WTC11 (cell line): Measurements from ENCODE around the gene RNF215. TPM values are rescaled to one million over a fixed set of nuclear protein-coding genes. Genes with fewer than 3 reads are reported as not detected.

Source experiments
- ATAC-seq: fragments of 200-7000 bp; cut with Tn5 transposase; 2 replicates; pipeline ENCODE4 v1.10.0; 2021; ENCODE audit warnings: mild to moderate bottlenecking, moderate library complexity
- CTCF ChIA-PET: fragments of 300-600 bp; sonication (Branson Sonifier 250); formaldehyde crosslinking; loops from one replicate; lab custom pipeline; 2021; ENCODE audit warnings: antibody characterized with exemption; lab: Charles Lee
- POLR2A ChIA-PET: fragments of 350-600 bp; sonication (Branson Sonifier 250); formaldehyde crosslinking; loops from one replicate; lab custom pipeline; 2021; ENCODE audit warnings: antibody characterized with exemption; lab: Charles Lee
- DNase-seq: peaks from one replicate; pipeline ENCODE4 v3.0.0; 2021; ENCODE audit warnings: low spot score
- H3K27ac Mint-ChIP-seq: 2 replicates; pipeline ENCODE4 v1.8.0; 2021; ENCODE audit warnings: mixed read lengths
- H3K27me3 Mint-ChIP-seq: 2 replicates; pipeline ENCODE4 v1.8.0; 2021; ENCODE audit warnings: low read depth, mild to moderate bottlenecking, moderate library complexity, mixed read lengths
- H3K36me3 Mint-ChIP-seq: 2 replicates; pipeline ENCODE4 v1.8.0; 2021; ENCODE audit warnings: mixed read lengths
- H3K4me1 Mint-ChIP-seq: 2 replicates; pipeline ENCODE4 v1.8.0; 2022; ENCODE audit warnings: mixed read lengths
- H3K4me3 Mint-ChIP-seq: 2 replicates; pipeline ENCODE4 v1.8.0; 2021; ENCODE audit warnings: mild to moderate bottlenecking, moderate library complexity, mixed read lengths
- H3K9me3 Mint-ChIP-seq: 2 replicates; pipeline ENCODE4 v1.8.0; 2021; ENCODE audit warnings: mixed read lengths
- FOXJ3 ChIP-seq: sonication (generic); formaldehyde crosslinking; IDR thresholded peaks from 2 replicates; pipeline ENCODE4 v1.9.0; 2021; ENCODE audit warnings: missing genetic modification reagents, mild to moderate bottlenecking, borderline replicate concordance
- GABPB1 ChIP-seq: sonication (generic); formaldehyde crosslinking; IDR thresholded peaks from 2 replicates; pipeline ENCODE4 v1.8.1; 2023; ENCODE audit warnings: mild to moderate bottlenecking, missing genetic modification reagents
- JUN ChIP-seq: sonication (generic); formaldehyde crosslinking; IDR thresholded peaks from 2 replicates; pipeline ENCODE4 v1.8.0; 2023; ENCODE audit warnings: mild to moderate bottlenecking, missing genetic modification reagents
- KAT7 ChIP-seq: sonication (generic); formaldehyde crosslinking; IDR thresholded peaks from 2 replicates; pipeline ENCODE4 v1.8.1; 2023; ENCODE audit warnings: missing genetic modification reagents, mild to moderate bottlenecking, borderline replicate concordance
- NFYB ChIP-seq: sonication (generic); formaldehyde crosslinking; conservative IDR thresholded peaks from 2 replicates; pipeline ENCODE4 v1.8.0; 2022; ENCODE audit warnings: low read depth, missing genetic modification reagents
- NR2C2 ChIP-seq: sonication (generic); formaldehyde crosslinking; IDR thresholded peaks from 2 replicates; pipeline ENCODE4 v1.8.0; 2022; ENCODE audit warnings: mild to moderate bottlenecking, missing genetic modification reagents
- PRRX2 ChIP-seq: fragments of 250-450 bp; sonication (Bioruptor Pico); IDR thresholded peaks from 2 replicates; pipeline ENCODE4 v1.8.0; 2021; ENCODE audit warnings: mild to moderate bottlenecking
- SMAD4 ChIP-seq: sonication (generic); formaldehyde crosslinking; IDR thresholded peaks from 2 replicates; pipeline ENCODE4 v1.8.0; 2022; ENCODE audit warnings: mild to moderate bottlenecking, missing genetic modification reagents
- ZBTB21 ChIP-seq: sonication (generic); formaldehyde crosslinking; IDR thresholded peaks from 2 replicates; pipeline ENCODE4 v1.8.1; 2023; ENCODE audit warnings: mild to moderate bottlenecking, missing genetic modification reagents, borderline replicate concordance
- ZNF317 ChIP-seq: sonication (generic); formaldehyde crosslinking; IDR thresholded peaks from 2 replicates; pipeline ENCODE4 v1.8.1; 2023; ENCODE audit warnings: low read depth, mild to moderate bottlenecking, moderate library complexity, missing genetic modification reagents, borderline replicate concordance
- total RNA-seq: library from RNA; stranded (reverse); gene quantifications from 3 replicates; pipeline ENCODE4 v1.2.3, GENCODE V29; 2021
- TF ChIP-seq, protein P1 (sequence below): sonication (generic); formaldehyde crosslinking; IDR thresholded peaks from 2 replicates; pipeline ENCODE4 v1.8.0; 2023; ENCODE audit warnings: mild to moderate bottlenecking, missing genetic modification reagents
- TF ChIP-seq, protein P2 (sequence below): fragments of 250-450 bp; sonication (Bioruptor Pico); IDR thresholded peaks from 2 replicates; pipeline ENCODE4 v1.8.0; 2021; ENCODE audit warnings: mild to moderate bottlenecking
- TF ChIP-seq, protein P3 (sequence below): sonication (generic); formaldehyde crosslinking; IDR thresholded peaks from 2 replicates; pipeline ENCODE4 v1.8.1; 2022; ENCODE audit warnings: mild to moderate bottlenecking, missing genetic modification reagents, moderate library complexity, borderline replicate concordance
- TF ChIP-seq, protein P4 (sequence below): sonication (generic); formaldehyde crosslinking; IDR thresholded peaks from 2 replicates; pipeline ENCODE4 v1.8.1; 2023; ENCODE audit warnings: mild to moderate bottlenecking, moderate library complexity, missing genetic modification reagents
- TF ChIP-seq, protein P5 (sequence below): fragments of 250-450 bp; sonication (Bioruptor Pico); IDR thresholded peaks from 2 replicates; pipeline ENCODE4 v1.9.0; 2021; ENCODE audit warnings: mild to moderate bottlenecking
- TF ChIP-seq, protein P6 (sequence below): sonication (generic); formaldehyde crosslinking; IDR thresholded peaks from 2 replicates; pipeline ENCODE4 v1.8.1; 2022; ENCODE audit warnings: mild to moderate bottlenecking, moderate library complexity, missing genetic modification reagents
- TF ChIP-seq, protein P7 (sequence below): sonication (generic); formaldehyde crosslinking; IDR thresholded peaks from 2 replicates; pipeline ENCODE4 v1.8.0; 2023; ENCODE audit warnings: missing genetic modification reagents

RNF215 gene
- total RNA-seq, 1 experiment from 2014 or later: 25.4 TPM

DNA sequence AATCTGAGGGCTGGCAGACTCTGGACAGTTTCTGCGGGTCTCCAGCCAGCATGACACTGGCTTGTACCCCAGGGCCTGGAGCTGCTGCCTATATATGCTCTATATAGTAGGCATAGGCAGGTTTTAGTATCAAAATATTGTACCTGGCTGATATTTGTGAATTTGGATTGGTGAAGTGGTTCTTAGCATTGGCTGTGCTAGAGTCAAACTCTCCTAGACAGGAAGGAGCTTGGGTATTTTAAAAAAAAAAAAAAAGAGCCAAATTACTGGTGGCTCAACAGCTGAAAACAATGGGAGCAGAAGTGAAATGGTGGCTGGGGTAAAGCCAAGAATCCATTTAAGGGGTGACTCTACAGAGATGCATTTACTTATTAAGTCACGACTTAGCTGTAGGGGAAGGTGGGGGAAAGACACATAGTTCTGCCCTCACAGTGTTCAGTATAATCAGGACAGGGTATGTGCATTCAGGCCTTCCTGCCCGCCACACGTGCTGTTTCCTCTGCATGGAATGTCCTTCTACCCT is 27.4 kb upstream of the RNF215 start:
- CTCF ChIA-PET: interaction anchor here (1.5 to 4.5 kb wide), 2 partner anchors 11 to 22 kb away, joined by 3 to 21 read pairs; partner anchors contain the start of gene MTFP1
- POLR2A ChIA-PET: interaction anchor here (0.6 to 0.9 kb wide), 3 partner anchors 11 to 429 kb away, joined by 3 to 4 read pairs (median 4); no protein-coding TSS in a partner anchor
- no peaks in the 10 kb centered on the region for H3K4me1 Mint-ChIP-seq
- H3K9me3 Mint-ChIP-seq: no peaks in the 10 kb centered on the region
- no peaks in the 10 kb centered on the region for H3K27me3 Mint-ChIP-seq
- ATAC-seq (no peak), DNase-seq (no peak)
- TF ChIP-seq, protein P1, sequence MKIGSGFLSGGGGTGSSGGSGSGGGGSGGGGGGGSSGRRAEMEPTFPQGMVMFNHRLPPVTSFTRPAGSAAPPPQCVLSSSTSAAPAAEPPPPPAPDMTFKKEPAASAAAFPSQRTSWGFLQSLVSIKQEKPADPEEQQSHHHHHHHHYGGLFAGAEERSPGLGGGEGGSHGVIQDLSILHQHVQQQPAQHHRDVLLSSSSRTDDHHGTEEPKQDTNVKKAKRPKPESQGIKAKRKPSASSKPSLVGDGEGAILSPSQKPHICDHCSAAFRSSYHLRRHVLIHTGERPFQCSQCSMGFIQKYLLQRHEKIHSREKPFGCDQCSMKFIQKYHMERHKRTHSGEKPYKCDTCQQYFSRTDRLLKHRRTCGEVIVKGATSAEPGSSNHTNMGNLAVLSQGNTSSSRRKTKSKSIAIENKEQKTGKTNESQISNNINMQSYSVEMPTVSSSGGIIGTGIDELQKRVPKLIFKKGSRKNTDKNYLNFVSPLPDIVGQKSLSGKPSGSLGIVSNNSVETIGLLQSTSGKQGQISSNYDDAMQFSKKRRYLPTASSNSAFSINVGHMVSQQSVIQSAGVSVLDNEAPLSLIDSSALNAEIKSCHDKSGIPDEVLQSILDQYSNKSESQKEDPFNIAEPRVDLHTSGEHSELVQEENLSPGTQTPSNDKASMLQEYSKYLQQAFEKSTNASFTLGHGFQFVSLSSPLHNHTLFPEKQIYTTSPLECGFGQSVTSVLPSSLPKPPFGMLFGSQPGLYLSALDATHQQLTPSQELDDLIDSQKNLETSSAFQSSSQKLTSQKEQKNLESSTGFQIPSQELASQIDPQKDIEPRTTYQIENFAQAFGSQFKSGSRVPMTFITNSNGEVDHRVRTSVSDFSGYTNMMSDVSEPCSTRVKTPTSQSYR (CRISPR knock-in tag): no peak
- no peak for TF ChIP-seq FOXJ3 (CRISPR knock-in tag)
- no peak for TF ChIP-seq ZBTB21 (CRISPR knock-in tag)
- no peak for TF ChIP-seq KAT7 (CRISPR knock-in tag)
- no peak for TF ChIP-seq ZNF317
- TF ChIP-seq NFYB (CRISPR knock-in tag): no peak
- TF ChIP-seq GABPB1: no peak
- TF ChIP-seq, protein P2, sequence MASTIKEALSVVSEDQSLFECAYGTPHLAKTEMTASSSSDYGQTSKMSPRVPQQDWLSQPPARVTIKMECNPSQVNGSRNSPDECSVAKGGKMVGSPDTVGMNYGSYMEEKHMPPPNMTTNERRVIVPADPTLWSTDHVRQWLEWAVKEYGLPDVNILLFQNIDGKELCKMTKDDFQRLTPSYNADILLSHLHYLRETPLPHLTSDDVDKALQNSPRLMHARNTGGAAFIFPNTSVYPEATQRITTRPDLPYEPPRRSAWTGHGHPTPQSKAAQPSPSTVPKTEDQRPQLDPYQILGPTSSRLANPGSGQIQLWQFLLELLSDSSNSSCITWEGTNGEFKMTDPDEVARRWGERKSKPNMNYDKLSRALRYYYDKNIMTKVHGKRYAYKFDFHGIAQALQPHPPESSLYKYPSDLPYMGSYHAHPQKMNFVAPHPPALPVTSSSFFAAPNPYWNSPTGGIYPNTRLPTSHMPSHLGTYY (CRISPR knock-in tag): no peak
- TF ChIP-seq JUN: no peak
- no peak for TF ChIP-seq SMAD4 (CRISPR knock-in tag)
- TF ChIP-seq, protein P3, sequence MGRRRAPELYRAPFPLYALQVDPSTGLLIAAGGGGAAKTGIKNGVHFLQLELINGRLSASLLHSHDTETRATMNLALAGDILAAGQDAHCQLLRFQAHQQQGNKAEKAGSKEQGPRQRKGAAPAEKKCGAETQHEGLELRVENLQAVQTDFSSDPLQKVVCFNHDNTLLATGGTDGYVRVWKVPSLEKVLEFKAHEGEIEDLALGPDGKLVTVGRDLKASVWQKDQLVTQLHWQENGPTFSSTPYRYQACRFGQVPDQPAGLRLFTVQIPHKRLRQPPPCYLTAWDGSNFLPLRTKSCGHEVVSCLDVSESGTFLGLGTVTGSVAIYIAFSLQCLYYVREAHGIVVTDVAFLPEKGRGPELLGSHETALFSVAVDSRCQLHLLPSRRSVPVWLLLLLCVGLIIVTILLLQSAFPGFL (CRISPR knock-in tag): no peak
- no peak for TF ChIP-seq NR2C2 (CRISPR knock-in tag)
- H3K27ac Mint-ChIP-seq: no peak overlapping the region
- H3K36me3 Mint-ChIP-seq: peaks cover 40% of the 10 kb centered on the region
- no peak overlapping the region for H3K4me3 Mint-ChIP-seq

DNA sequence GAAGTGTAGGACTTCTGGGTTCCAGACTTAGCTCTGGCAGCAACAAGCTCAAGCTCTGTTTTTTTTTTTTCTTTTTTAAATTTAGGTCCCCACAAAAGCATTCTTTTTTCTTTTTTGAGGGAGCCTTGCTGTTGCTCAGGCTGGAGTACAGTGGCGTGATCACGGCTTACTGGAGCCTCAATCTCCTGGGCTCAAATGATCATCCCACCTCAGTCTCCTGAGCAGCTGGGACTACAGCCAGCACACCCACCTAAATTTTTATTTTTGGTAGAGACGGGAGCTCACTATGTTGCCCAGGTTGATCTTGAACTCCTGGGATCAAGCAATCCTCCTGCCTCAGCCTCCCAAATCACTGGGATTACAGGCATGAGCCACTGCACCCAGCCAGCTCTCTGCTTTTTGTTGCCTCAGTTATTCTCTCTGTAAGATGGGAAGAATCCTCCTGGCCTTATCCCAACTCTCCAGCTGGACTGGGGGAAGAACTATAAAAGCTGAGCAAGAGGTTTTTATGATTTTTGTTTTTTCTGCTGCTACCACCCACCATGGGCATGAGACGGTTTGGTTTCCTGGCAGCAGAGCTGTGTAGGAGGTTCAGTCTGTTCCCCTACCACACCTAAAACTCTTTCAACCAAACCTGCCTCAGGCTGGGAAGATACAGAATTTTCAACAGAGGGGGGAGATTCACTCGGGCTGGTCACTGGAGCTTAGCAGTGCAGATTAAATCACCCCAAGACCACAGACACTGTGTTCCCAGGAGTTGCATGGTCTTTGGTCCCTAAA is 26.7 kb upstream of the RNF215 start:
- POLR2A ChIA-PET: interaction anchor here (0.9 to 1.1 kb wide), 3 partner anchors 8 to 16 kb away, joined by 3 to 4 read pairs (median 4); no protein-coding TSS in a partner anchor
- no peaks in the 10 kb centered on the region for H3K4me1 Mint-ChIP-seq
- H3K9me3 Mint-ChIP-seq: no peaks in the 10 kb centered on the region
- no peak overlapping the region for H3K27ac Mint-ChIP-seq
- ATAC-seq: no peak
- H3K4me3 Mint-ChIP-seq: no peak overlapping the region
- DNase-seq: no peak
- CTCF ChIA-PET: interaction anchor here (1.1 to 4.5 kb wide), 4 partner anchors 12 to 27 kb away, joined by 3 to 21 read pairs (median 4); partner anchors contain the start of genes MTFP1 and RNF215
- peaks cover 34% of the 10 kb centered on the region for H3K36me3 Mint-ChIP-seq
- no peaks in the 10 kb centered on the region for H3K27me3 Mint-ChIP-seq
- TF ChIP-seq, protein P2 (CRISPR knock-in tag): no peak
- TF ChIP-seq, protein P4, sequence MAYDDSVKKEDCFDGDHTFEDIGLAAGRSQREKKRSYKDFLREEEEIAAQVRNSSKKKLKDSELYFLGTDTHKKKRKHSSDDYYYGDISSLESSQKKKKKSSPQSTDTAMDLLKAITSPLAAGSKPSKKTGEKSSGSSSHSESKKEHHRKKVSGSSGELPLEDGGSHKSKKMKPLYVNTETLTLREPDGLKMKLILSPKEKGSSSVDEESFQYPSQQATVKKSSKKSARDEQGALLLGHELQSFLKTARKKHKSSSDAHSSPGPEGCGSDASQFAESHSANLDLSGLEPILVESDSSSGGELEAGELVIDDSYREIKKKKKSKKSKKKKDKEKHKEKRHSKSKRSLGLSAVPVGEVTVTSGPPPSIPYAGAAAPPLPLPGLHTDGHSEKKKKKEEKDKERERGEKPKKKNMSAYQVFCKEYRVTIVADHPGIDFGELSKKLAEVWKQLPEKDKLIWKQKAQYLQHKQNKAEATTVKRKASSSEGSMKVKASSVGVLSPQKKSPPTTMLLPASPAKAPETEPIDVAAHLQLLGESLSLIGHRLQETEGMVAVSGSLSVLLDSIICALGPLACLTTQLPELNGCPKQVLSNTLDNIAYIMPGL: no peak
- TF ChIP-seq, protein P5, sequence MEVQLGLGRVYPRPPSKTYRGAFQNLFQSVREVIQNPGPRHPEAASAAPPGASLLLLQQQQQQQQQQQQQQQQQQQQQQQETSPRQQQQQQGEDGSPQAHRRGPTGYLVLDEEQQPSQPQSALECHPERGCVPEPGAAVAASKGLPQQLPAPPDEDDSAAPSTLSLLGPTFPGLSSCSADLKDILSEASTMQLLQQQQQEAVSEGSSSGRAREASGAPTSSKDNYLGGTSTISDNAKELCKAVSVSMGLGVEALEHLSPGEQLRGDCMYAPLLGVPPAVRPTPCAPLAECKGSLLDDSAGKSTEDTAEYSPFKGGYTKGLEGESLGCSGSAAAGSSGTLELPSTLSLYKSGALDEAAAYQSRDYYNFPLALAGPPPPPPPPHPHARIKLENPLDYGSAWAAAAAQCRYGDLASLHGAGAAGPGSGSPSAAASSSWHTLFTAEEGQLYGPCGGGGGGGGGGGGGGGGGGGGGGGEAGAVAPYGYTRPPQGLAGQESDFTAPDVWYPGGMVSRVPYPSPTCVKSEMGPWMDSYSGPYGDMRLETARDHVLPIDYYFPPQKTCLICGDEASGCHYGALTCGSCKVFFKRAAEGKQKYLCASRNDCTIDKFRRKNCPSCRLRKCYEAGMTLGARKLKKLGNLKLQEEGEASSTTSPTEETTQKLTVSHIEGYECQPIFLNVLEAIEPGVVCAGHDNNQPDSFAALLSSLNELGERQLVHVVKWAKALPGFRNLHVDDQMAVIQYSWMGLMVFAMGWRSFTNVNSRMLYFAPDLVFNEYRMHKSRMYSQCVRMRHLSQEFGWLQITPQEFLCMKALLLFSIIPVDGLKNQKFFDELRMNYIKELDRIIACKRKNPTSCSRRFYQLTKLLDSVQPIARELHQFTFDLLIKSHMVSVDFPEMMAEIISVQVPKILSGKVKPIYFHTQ (CRISPR knock-in tag): no peak
- no peak for TF ChIP-seq PRRX2
- TF ChIP-seq, protein P6, sequence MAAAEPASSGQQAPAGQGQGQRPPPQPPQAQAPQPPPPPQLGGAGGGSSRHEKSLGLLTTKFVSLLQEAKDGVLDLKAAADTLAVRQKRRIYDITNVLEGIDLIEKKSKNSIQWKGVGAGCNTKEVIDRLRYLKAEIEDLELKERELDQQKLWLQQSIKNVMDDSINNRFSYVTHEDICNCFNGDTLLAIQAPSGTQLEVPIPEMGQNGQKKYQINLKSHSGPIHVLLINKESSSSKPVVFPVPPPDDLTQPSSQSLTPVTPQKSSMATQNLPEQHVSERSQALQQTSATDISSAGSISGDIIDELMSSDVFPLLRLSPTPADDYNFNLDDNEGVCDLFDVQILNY: no peak
- TF ChIP-seq, protein P7, sequence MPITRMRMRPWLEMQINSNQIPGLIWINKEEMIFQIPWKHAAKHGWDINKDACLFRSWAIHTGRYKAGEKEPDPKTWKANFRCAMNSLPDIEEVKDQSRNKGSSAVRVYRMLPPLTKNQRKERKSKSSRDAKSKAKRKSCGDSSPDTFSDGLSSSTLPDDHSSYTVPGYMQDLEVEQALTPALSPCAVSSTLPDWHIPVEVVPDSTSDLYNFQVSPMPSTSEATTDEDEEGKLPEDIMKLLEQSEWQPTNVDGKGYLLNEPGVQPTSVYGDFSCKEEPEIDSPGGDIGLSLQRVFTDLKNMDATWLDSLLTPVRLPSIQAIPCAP (CRISPR knock-in tag): no peak
